Upper lobe of right lung (tissue), 1 donor: ENCODE data around the gene CD6. TPM values are rescaled to one million over a fixed set of nuclear protein-coding genes. Genes with fewer than 3 reads are reported as not detected.

Experiments
- ATAC-seq: fragments of 200-7000 bp; cut with Tn5 transposase; one replicate; pipeline ENCODE4 v1.9.1; 2020; ENCODE audit warnings: mild to moderate bottlenecking, moderate library complexity
- DNase-seq: peaks from one replicate; pipeline ENCODE4 v3.0.0-alpha.2; 2020
- H3K27ac ChIP-seq: fragments of 200-600 bp; one replicate; pipeline ENCODE4 v1.8.0; 2022
- H3K27me3 ChIP-seq: fragments of 200-600 bp; one replicate; pipeline ENCODE4 v1.8.0; 2022; ENCODE audit warnings: mild to moderate bottlenecking
- H3K36me3 ChIP-seq: fragments of 200-600 bp; one replicate; pipeline ENCODE4 v1.8.0; 2022
- H3K4me1 ChIP-seq: fragments of 200-600 bp; one replicate; pipeline ENCODE4 v1.8.0; 2022
- H3K4me3 ChIP-seq: fragments of 200-600 bp; one replicate; pipeline ENCODE4 v1.8.0; 2022; ENCODE audit warnings: mild to moderate bottlenecking
- H3K9me3 ChIP-seq: fragments of 200-600 bp; one replicate; pipeline ENCODE4 v1.8.0; 2022
- CTCF ChIP-seq: fragments of 200-600 bp; IDR thresholded peaks from one replicate; pipeline ENCODE4 v1.8.0; 2022; ENCODE audit warnings: antibody characterized with exemption
- intact Hi-C: fragments of 100-400 bp; cut with DNase I; formaldehyde crosslinking; loops from one replicate; pipeline ENCODE4 v1.11.0; 2022
- long read RNA-seq: library from polyadenylated mRNA; unstranded; transcript quantifications from one replicate; pipeline ENCODE4 v2.0.0, GENCODE V29; 2021
- total RNA-seq: library from RNA; stranded (reverse); fragmentation: NEBNext Ultra II Directional; extraction: Animal tissue kit (Norgen Biotek cat#: 25700); gene quantifications from one replicate; pipeline ENCODE4 v1.2.1, GENCODE V29; 2021
- donor health status: DM: no; HTN: yes; CAD: no; lungs with severe emphysema.

Gene CD6
- total RNA-seq, result 3.9 TPM
- long read RNA-seq, partial matches to known transcripts, result 4 of 7 reads
- long read RNA-seq, other reads (novel, unspliced or antisense), result 3 of 7 reads

GRCh38 chr11:60971520-60971919 is at the start of gene CD6:
Gene CD6, plus strand, starts transcription at chr11:60971680. Its CDS starts 186 bp downstream, at chr11:60971866.
- peak; percentile 18 for ATAC-seq
- Histone ChIP-seq H3K4me3 (peak within 1 kb of the TSS; percentile 36), H3K36me3 (no peaks in the 10 kb centered on the region), H3K9me3 (no peaks in the 10 kb centered on the region), H3K27ac (no peak within 1 kb of the TSS), H3K4me1 (no peaks in the 10 kb centered on the region), H3K27me3 (no peaks in the 10 kb centered on the region)
- DNase-seq, result no peak
- intact Hi-C loops, result no loop called here
- no peak for TF ChIP-seq CTCF

GRCh38 chr11:60921777-60922335 is 49.6 kb upstream of the CD6 start:
- H3K27me3 ChIP-seq, result peaks cover 9% of the 10 kb centered on the region
- no peak for ATAC-seq

GRCh38 chr11:60922906-60923305 is 48.6 kb upstream of the CD6 start:
- peaks cover 30% of the 10 kb centered on the region for H3K4me1 ChIP-seq
- ATAC-seq, result no peak
- intact Hi-C loops, result no loop called here

More at GRCh38 chr11:60921777-60922335, 49.6 kb upstream of the CD6 start:
- peaks cover 30% of the 10 kb centered on the region for H3K4me1 ChIP-seq
- peaks cover 38% of the 10 kb centered on the region for H3K36me3 ChIP-seq
- TF ChIP-seq CTCF, result no peak
- H3K9me3 ChIP-seq, result no peaks in the 10 kb centered on the region
- no peak for DNase-seq
- intact Hi-C loops, result no loop called here
- no peak overlapping the region for H3K27ac ChIP-seq
- no peak overlapping the region for H3K4me3 ChIP-seq

GRCh38 chr11:60923326-60923725 is 48.2 kb upstream of the CD6 start:
- H3K27ac ChIP-seq, result no peak overlapping the region
- DNase-seq, result no peak
- H3K4me1 ChIP-seq, result peaks cover 30% of the 10 kb centered on the region
- peaks cover 38% of the 10 kb centered on the region for H3K36me3 ChIP-seq
- no peak overlapping the region for H3K4me3 ChIP-seq
- peaks cover 9% of the 10 kb centered on the region for H3K27me3 ChIP-seq
- no peak for TF ChIP-seq CTCF
- ATAC-seq, result no peak
- H3K9me3 ChIP-seq, result no peaks in the 10 kb centered on the region
- intact Hi-C loops, result no loop called here

More at GRCh38 chr11:60922906-60923305, 48.6 kb upstream of the CD6 start:
- no peak for TF ChIP-seq CTCF
- Histone ChIP-seq H3K4me3 (no peak overlapping the region), H3K27me3 (peaks cover 9% of the 10 kb centered on the region), H3K36me3 (peaks cover 38% of the 10 kb centered on the region), H3K27ac (no peak overlapping the region), H3K9me3 (no peaks in the 10 kb centered on the region)
- DNase-seq, result no peak

- intact Hi-C loops, result no loop called here
- Histone ChIP-seq H3K27ac (no peak overlapping the region), H3K4me3 (peak overlapping the region; percentile 61), H3K36me3 (peaks cover 38% of the 10 kb centered on the region), H3K9me3 (no peaks in the 10 kb centered on the region), H3K4me1 (peaks cover 27% of the 10 kb centered on the region), H3K27me3 (peaks cover 9% of the 10 kb centered on the region)
- TF ChIP-seq CTCF, result no peak
- DNase-seq, result no peak
- peak; percentile 2 for ATAC-seq
These were observed 47.7 kb upstream of the CD6 start for GRCh38 chr11:60923800-60924109.
